Measurements from ENCODE around the gene PTPRO.
"Not testable (repeated sequence)": the region's sequence is repeated elsewhere in the genome, so short reads cannot be mapped to it uniquely, and the experiment has no call there.

Gene PTPRO

GRCh38 chr12:15608941-15609340, 286.6 kb downstream of the PTPRO start:
- no peak for DNase-seq

- no peak for DNase-seq
Measured at GRCh38 chr12:15613981-15614380, 291.7 kb downstream of the PTPRO start.

- DNase-seq = not testable (repeated sequence)
Measured at GRCh38 chr12:15616495-15616894, 294.2 kb downstream of the PTPRO start.

- no peak for DNase-seq
Measured at GRCh38 chr12:15620741-15621539, 298.6 kb downstream of the PTPRO start.

- no peak for DNase-seq
Measured at GRCh38 chr12:15625075-15625474, 302.8 kb downstream of the PTPRO start.

- no peak for DNase-seq
Measured at GRCh38 chr12:15627995-15628945, 306.0 kb downstream of the PTPRO start.

GRCh38 chr12:15629108-15629507, 306.8 kb downstream of the PTPRO start:
- no peak for DNase-seq

GRCh38 chr12:15629761-15630160, 307.5 kb downstream of the PTPRO start:
- DNase-seq = no peak

GRCh38 chr12:15631007-15631715, 308.9 kb downstream of the PTPRO start:
- no peak for DNase-seq

- DNase-seq = no peak
Measured at GRCh38 chr12:15632708-15633107, 310.4 kb downstream of the PTPRO start.

GRCh38 chr12:15633201-15633600, 310.9 kb downstream of the PTPRO start:
- DNase-seq = no peak

- no peak for DNase-seq
Measured at GRCh38 chr12:15634010-15634683, 311.8 kb downstream of the PTPRO start.

- DNase-seq = no peak
Measured at GRCh38 chr12:15636060-15636890, 314.0 kb downstream of the PTPRO start.

GRCh38 chr12:15638231-15638630, 315.9 kb downstream of the PTPRO start:
- no peak for DNase-seq

GRCh38 chr12:15644700-15645099, 322.4 kb downstream of the PTPRO start:
- no peak for DNase-seq

GRCh38 chr12:15646581-15646980, 324.3 kb downstream of the PTPRO start:
- DNase-seq = no peak
